HCT116 (cell line): ENCODE measurements around the gene FRS2. TPM values are rescaled to one million over a fixed set of nuclear protein-coding genes. Genes with fewer than 3 reads are reported as not detected.

Experiments used
- ATAC-seq: fragments of 200-7000 bp; cut with Tn5 transposase; 2 replicates; pipeline ENCODE4 v1.9.1; 2020; ENCODE audit warnings: mild to moderate bottlenecking, moderate library complexity
- BruUV-seq: library from RNA; stranded (reverse); fragments of 400-500 nt; replicated peaks from 2 replicates; lab custom pipeline; 2021; lab: Mats Ljungman, UMichigan
- CTCF ChIA-PET: fragments of 300-600 bp; sonication (Branson Sonifier 250); formaldehyde crosslinking; loops from one replicate; lab custom pipeline; 2021; ENCODE audit warnings: antibody characterized with exemption; lab: Charles Lee
- POLR2A ChIA-PET: fragments of 300-600, 350-600 bp; sonication (Branson Sonifier 250); formaldehyde crosslinking; loops from one replicate; lab custom pipeline; 2021; ENCODE audit warnings: antibody characterized with exemption; lab: Charles Lee
- RAD21 ChIA-PET, 2 experiments: fragments of 300-600 bp; sonication (Branson Sonifier 250); formaldehyde crosslinking; loops; one replicate each; lab custom pipeline; 2023; ENCODE audit warnings: low total read pairs in 2 of 2; ENCODE audit not compliant: uncharacterized antibody in 2 of 2, unreplicated experiment in 2 of 2, low non-redundant PET in 1 of 2; lab: Charles Lee
- DNase-seq: peaks from one replicate; pipeline ENCODE4 v3.0.0-alpha.2; 2010; ENCODE audit warnings: low read depth, low spot score
- H2AFZ ChIP-seq: fragments of 200-600 bp; shearing (Covaris generic), sonication (generic); 2 replicates; pipeline ENCODE4 v1.6.1; 2017; ENCODE audit warnings: low read depth, mixed run types, mixed read lengths, antibody characterized with exemption, low read length; ENCODE audit not compliant: poor library complexity, severe bottlenecking
- H3K27ac ChIP-seq: 2 replicates; pipeline ENCODE4 v1.5.1; 2012; ENCODE audit warnings: low read depth, low read length
- H3K27me3 ChIP-seq: fragments of 200-600 bp; sonication (generic); 2 replicates; pipeline ENCODE4 v1.6.1; 2016; ENCODE audit warnings: mixed run types, low read length, mixed read lengths; ENCODE audit not compliant: insufficient read depth
- H3K36me3 ChIP-seq, 2 experiments: fragments of 200-500 bp in 1 of 2; fragments of 200-600 bp in 1 of 2; sonication (Bioruptor generic) in 1 of 2; sonication (generic) in 1 of 2; 2 replicates each; pipeline versions ENCODE4 v1.5.1 to v1.6.1; 2014 to 2016; ENCODE audit warnings: low read length in 2 of 2, inconsistent platforms in 1 of 2, mixed read lengths in 1 of 2, mixed run types in 1 of 2; ENCODE audit not compliant: insufficient read depth in 2 of 2, control insufficient read depth in 1 of 2
- H3K4me1 ChIP-seq, 2 experiments: fragments of 200-600 bp in 1 of 2; sonication (generic) in 1 of 2; 2 replicates each; pipeline versions ENCODE4 v1.5.1 to v1.6.1; 2012 to 2017; ENCODE audit warnings: low read length in 2 of 2, inconsistent platforms in 1 of 2, mild to moderate bottlenecking in 1 of 2, mixed read lengths in 1 of 2, mixed run types in 1 of 2, moderate library complexity in 1 of 2; ENCODE audit not compliant: insufficient read depth in 2 of 2, control insufficient read depth in 1 of 2
- H3K4me2 ChIP-seq: fragments of 200-600 bp; sonication (generic); 2 replicates; pipeline ENCODE4 v1.6.1; 2017; ENCODE audit warnings: mixed run types, low read length, mixed read lengths
- H3K4me3 ChIP-seq, 2 experiments: fragments of 200-600 bp in 1 of 2; sonication (generic) in 1 of 2; replicated peaks in 1 of 2; 2 replicates each; pipeline ENCODE4 v1.5.1; 2011 to 2016; ENCODE audit warnings: low read length in 2 of 2, control low read depth in 1 of 2, low read depth in 1 of 2, mild to moderate bottlenecking in 1 of 2, mixed read lengths in 1 of 2, mixed run types in 1 of 2
- H3K79me2 ChIP-seq: fragments of 200-600 bp; sonication (generic); 2 replicates; pipeline ENCODE4 v1.6.1; 2017; ENCODE audit warnings: mild to moderate bottlenecking, mixed run types, low read length, moderate library complexity, mixed read lengths; ENCODE audit not compliant: insufficient read depth
- H3K9ac ChIP-seq: fragments of 200-600 bp; sonication (generic); 2 replicates; pipeline ENCODE4 v1.6.1; 2016; ENCODE audit warnings: low read length, mixed read lengths
- H3K9me2 ChIP-seq: fragments of 200-600 bp; sonication (generic), shearing (Covaris generic); 2 replicates; pipeline ENCODE4 v1.6.1; 2017; ENCODE audit warnings: mixed run types, mild to moderate bottlenecking, moderate library complexity; ENCODE audit not compliant: insufficient read depth
- H3K9me3 ChIP-seq, 2 experiments: fragments of 200-500 bp in 1 of 2; fragments of 200-600 bp in 1 of 2; sonication (Bioruptor generic) in 1 of 2; sonication (generic) in 1 of 2; 2 replicates each; pipeline ENCODE4 v1.6.1; 2014 to 2017; ENCODE audit warnings: low read length in 2 of 2, mixed read lengths in 2 of 2, inconsistent platforms in 1 of 2, low read depth in 1 of 2, mild to moderate bottlenecking in 1 of 2, mixed run types in 1 of 2, moderate library complexity in 1 of 2; ENCODE audit not compliant: control insufficient read depth in 1 of 2, insufficient read depth in 1 of 2
- H4K20me1 ChIP-seq: fragments of 200-600 bp; sonication (generic), shearing (Covaris generic); 2 replicates; pipeline ENCODE4 v1.6.1; 2017; ENCODE audit warnings: mixed run types, mild to moderate bottlenecking, moderate library complexity; ENCODE audit not compliant: insufficient read depth
- ATF3 ChIP-seq: IDR thresholded peaks from 2 replicates; pipeline ENCODE4 v1.6.1; 2012
- CTCF ChIP-seq, 3 experiments: fragments of 200-600 bp in 1 of 3; sonication (generic) in 1 of 3; IDR thresholded peaks in 2 of 3; conservative IDR thresholded peaks in 1 of 3; 2 replicates each; pipeline ENCODE4 v1.5.1; 2012 to 2017; ENCODE audit warnings: low read depth in 2 of 3, low read length in 2 of 3, antibody characterized with exemption in 1 of 3, borderline replicate concordance in 1 of 3, control low read depth in 1 of 3, mild to moderate bottlenecking in 1 of 3, mixed read lengths in 1 of 3, mixed run types in 1 of 3, moderate library complexity in 1 of 3; ENCODE audit not compliant: insufficient read depth in 1 of 3
- ELF1 ChIP-seq: IDR thresholded peaks from 2 replicates; pipeline ENCODE4 v1.6.1; 2012; ENCODE audit warnings: low read depth, borderline replicate concordance
- EZH2phosphoT487 ChIP-seq: fragments of 200-600 bp; IDR thresholded peaks from 2 replicates; pipeline ENCODE4 v1.6.1; 2018; ENCODE audit warnings: antibody characterized with exemption, borderline replicate concordance
- YY1 ChIP-seq: IDR thresholded peaks from 2 replicates; pipeline ENCODE4 v1.6.1; 2011; ENCODE audit warnings: low read length, low read depth, moderate library complexity, mild to moderate bottlenecking; ENCODE audit not compliant: insufficient replicate concordance; ENCODE audit errors: extremely low read depth
- ZFX ChIP-seq: fragments of 450-650 bp; IDR thresholded peaks from 2 replicates; pipeline ENCODE4 v1.6.1; 2017
- intact Hi-C: fragments of 100-400 bp; cut with micrococcal nuclease; formaldehyde crosslinking; loops from 2 replicates; pipeline ENCODE4 v1.10.0; 2022
- total RNA-seq: library from RNA; stranded (reverse); gene quantifications from one replicate; pipeline ENCODE4 v1.2.1, GENCODE V29; 2021; ENCODE audit not compliant: unreplicated experiment

Gene FRS2
- total RNA-seq, 1 experiment from 2014 or later: 14.7 TPM

GRCh38 chr12:69501154-69501895 lies 31.1 kb downstream of the FRS2 start:
- no peak for DNase-seq
- intact Hi-C loops: no loop called here
- Histone ChIP-seq H3K4me1 (peaks cover 31 to 41% of the 10 kb centered on the region in 2 experiments), H3K27ac (no peak overlapping the region), H3K27me3 (no peaks in the 10 kb centered on the region), H4K20me1 (peaks cover 23% of the 10 kb centered on the region; the same call in 1 of the 2 replicates), H3K4me3 (no peak overlapping the region), H3K9ac (no peak overlapping the region), H3K36me3 (no peaks in the 10 kb centered on the region), H3K9me2 (0 out of 2 replicates have a peak, but pooled peaks cover 4% of the 10 kb centered on the region), H2AFZ (no peak overlapping the region), H3K9me3 (no peaks in the 10 kb centered on the region), H3K4me2 (peak overlapping the region; percentile 61), H3K79me2 (peaks cover 93% of the 10 kb centered on the region)
- ChIA-PET POLR2A (interaction anchor here (0.6 kb wide), 1 partner anchor 15 kb away, joined by 8 read pairs; no protein-coding TSS in a partner anchor), RAD21 (no interaction called here), CTCF (no interaction called here)
- no TSS peak for BruUV-seq
- no peak for ATAC-seq
- TF ChIP-seq EZH2phosphoT487: no peak
- no peak for TF ChIP-seq ZFX
- TF ChIP-seq ELF1: no peak
- no peak for TF ChIP-seq ATF3
- TF ChIP-seq YY1: no peak
- no peak for TF ChIP-seq CTCF (IDR thresholded peaks at IDR 0.05 in 2 of 3, conservative IDR thresholded peaks at IDR 0.05 in 1 of 3; ENCODE audit: borderline replicate concordance in 1 of 3, insufficient read depth in 1 of 3, low read depth in 2 of 3, low read length in 2 of 3)
- TF ChIP-seq, all 23 proteins: peak for 0
